Stimulated activated CD8-positive, alpha-beta memory T cell treated with anti-CD3 and anti-CD28 coated beads, Interleukin-12 subunit alpha, Interleukin-12 subunit beta, amount 100 ng/mL, for 24 hours (primary cell): ENCODE results near the gene SETD2.

Source experiments
- DNase-seq: peaks from one replicate; pipeline ENCODE4 v3.0.0-alpha.2; 2020; ENCODE audit errors: extremely low read depth

The SETD2 gene

DNA sequence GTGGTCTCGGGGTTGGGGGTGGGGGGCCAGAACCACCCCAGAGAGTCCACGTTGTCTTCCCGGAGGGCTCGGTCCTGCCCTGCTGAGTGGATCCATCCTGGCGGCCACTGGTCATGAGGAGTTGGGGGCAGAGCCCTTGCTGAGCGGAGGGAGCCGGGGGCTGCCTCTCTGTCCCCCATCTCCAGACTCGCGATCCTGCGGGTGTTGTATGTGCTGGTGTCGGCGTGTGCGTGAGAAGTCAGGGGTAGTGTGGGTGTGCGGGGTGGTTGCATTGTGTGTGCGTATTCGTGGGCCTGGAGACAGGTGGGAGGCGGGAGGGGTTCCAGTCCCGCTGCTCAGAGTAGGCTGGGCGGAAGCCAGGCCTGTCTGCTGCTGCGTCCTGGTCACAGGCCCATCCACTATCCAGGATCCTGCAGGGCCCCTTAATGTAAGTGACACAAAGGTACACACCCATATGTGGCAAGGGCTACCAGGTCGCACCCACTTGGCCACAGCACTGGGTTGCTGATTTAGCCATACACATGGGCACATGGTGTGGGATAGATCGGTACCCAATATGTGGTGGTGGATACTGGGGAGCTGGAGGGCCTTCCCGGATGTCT is 153.7 kb downstream of the SETD2 start:
- DNase-seq: no peak

DNA sequence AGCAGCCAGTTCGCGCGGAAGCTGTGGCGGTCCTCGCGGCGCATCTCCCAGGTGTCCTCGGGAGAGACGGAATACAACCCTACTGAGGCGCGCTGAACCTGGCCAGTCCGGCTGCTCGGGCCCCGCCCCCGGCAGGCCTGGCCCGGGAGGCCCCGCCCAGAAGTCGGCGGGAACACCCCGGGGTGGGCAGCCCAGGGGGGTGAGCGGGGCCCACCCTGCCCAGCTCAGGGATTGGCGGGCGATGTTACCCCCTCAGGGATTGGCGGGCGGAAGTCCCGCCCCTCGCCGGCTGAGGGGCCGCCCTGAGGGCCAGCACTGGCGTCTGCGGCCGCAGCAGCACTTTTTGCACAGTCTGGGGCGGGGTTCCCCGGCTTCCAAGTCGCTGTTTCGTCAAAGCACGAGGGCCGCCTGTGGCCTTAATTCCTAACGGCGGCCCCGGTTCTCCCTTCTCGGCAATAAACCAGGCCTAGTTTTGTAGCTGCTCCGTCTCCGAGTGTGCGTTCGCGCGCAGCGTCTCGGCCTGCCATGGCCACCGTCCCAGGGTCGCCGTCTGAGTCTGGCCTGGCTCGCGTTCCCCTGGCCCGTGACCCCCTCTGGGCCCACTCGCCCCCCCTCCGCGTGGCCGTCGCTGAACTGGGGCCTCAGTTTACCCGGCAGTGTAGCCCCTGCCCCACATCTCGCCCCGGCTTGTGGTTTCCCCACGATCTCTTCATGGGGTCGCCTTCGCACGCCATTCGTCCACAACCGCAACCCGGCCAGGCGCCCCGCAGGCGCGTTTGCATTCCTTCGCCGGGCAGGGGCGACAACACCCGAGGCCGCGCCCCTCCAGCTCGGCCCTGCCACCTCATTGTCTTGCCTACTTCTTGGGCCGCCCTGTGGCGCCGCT is 154.4 kb downstream of the SETD2 start:
- peak; percentile 43 for DNase-seq

DNA sequence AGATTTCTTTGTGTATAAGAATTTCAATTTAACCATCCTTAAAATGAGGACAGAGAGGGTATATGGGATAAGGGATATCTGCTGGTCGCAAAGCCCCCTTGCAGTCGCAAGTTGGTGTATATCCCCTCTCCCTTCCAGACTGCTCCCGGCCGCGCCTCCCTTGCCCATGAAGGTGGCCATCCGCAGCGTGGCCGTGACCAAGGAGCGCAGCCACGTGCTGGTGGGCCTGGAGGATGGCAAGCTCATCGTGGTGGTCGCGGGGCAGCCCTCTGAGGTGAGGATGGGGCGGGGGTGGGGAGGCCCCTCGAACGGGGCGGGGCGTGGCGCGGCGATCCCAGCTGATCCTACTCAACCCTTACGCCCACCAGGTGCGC is 155.1 kb downstream of the SETD2 start:
- DNase-seq: no peak

DNA sequence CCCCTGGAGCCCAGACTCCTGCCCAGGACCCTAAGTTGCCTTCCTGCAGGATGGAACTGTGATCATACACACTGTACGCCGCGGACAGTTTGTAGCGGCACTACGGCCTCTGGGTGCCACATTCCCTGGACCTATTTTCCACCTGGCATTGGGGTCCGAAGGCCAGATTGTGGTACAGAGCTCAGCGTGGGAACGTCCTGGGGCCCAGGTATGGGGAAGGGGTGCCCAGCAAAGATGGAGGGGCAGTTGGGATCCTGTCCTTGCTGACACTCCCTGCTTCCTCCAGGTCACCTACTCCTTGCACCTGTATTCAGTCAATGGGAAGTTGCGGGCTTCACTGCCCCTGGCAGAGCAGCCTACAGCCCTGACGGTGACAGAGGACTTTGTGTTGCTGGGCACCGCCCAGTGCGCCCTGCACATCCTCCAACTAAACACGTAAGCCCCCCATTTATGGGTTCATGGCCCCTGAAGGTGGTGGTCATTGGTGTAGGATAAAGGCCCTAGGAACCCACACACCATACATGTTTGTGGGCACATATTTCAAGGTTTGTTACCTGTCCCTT is 155.6 kb downstream of the SETD2 start:
- no peak for DNase-seq

DNA sequence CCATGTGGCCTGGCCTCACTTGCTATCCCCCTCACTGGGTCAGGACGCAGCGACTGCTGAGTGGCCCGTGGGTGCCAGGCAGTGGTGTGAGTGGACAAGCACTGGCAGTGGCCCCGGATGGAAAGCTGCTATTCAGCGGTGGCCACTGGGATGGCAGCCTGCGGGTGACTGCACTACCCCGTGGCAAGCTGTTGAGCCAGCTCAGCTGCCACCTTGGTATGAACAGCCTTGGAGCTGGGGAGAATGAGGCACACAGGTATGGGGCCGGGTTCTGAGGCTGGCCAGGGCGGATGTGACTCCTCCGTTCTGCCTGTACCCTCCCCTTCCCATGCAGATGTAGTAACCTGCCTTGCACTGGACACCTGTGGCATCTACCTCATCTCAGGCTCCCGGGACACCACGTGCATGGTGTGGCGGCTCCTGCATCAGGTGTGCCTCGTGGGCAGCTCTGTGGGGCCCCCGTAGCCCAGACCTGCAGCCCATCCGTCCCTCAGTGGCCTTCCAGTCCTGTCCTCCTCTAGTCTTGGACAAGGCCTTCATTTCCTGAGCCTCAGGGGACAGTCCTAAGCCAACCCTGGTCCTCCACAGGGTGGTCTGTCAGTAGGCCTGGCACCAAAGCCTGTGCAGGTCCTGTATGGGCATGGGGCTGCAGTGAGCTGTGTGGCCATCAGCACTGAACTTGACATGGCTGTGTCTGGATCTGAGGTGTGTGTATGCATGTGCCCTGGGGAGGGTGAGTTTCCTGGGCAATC is 156.3 kb downstream of the SETD2 start:
- DNase-seq: no peak

DNA sequence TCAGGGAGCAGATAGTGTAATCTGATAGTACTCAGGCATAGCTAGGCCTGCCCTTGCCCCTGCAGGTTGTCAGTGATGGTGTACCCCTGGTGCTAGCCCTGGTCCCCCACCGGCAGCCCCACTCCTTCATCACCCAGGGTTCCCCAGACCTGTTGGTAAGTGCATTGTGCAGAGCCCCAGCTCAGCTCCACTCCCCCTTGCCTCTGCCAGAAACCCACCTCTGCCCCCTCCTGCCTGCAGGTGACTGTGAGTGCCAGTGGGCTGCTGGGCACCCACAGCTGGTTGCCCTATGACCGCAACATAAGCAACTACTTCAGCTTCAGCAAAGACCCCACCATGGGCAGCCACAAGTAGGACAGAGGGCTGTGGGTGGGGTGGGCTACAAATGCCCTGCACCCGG is 156.9 kb downstream of the SETD2 start:
- no peak for DNase-seq

DNA sequence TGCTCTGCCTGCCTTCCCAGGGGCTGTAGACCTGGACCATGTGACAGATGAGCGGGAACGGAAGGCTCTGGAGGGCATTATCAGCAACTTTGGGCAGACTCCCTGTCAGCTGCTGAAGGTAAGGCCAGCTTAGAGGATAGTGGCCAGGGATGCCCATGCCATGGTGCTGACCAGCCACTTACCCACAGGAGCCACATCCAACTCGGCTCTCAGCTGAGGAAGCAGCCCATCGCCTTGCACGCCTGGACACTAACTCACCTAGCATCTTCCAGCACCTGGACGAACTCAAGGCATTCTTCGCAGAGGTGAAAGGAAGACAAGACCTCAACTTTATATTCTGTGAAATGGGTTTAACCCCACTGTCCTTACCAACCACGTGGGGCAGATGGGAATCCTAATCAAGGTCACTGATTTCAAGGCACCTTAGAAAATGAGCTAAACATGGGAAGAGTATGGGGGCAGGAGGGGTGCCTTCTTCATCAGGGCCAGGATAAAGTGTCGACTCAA is 157.7 kb downstream of the SETD2 start:
- no peak for DNase-seq

DNA sequence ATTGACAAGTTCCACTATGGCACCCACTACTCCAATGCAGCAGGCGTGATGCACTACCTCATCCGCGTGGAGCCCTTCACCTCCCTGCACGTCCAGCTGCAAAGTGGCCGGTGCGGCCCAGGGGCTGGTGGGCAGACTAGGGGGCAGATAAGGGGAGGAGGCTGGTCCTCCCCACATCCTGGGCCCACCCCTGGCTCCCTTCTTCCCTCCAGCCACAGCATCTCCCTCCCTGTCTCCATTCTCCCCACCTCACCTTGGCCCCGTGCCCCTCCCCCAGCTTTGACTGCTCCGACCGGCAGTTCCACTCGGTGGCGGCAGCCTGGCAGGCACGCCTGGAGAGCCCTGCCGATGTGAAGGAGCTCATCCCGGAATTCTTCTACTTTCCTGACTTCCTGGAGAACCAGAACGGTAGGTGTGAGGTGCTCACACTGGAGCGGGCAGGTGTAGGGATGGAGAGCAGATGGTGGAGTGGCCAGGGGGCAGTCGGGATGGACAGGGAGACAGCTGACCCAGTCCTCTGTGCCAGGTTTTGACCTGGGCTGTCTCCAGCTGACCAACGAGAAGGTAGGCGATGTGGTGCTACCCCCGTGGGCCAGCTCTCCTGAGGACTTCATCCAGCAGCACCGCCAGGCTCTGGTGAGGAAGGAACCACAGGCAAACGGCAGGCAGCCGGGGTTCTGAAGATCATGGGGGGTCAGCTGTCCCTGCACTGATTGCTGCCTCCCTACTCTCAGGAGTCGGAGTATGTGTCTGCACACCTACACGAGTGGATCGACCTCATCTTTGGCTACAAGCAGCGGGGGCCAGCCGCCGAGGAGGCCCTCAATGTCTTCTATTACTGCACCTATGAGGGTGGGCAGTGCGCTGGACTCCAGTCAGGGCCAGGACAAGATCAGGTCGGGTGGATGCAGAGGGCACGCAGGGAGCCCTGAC is 158.4 kb downstream of the SETD2 start:
- DNase-seq: no peak

DNA sequence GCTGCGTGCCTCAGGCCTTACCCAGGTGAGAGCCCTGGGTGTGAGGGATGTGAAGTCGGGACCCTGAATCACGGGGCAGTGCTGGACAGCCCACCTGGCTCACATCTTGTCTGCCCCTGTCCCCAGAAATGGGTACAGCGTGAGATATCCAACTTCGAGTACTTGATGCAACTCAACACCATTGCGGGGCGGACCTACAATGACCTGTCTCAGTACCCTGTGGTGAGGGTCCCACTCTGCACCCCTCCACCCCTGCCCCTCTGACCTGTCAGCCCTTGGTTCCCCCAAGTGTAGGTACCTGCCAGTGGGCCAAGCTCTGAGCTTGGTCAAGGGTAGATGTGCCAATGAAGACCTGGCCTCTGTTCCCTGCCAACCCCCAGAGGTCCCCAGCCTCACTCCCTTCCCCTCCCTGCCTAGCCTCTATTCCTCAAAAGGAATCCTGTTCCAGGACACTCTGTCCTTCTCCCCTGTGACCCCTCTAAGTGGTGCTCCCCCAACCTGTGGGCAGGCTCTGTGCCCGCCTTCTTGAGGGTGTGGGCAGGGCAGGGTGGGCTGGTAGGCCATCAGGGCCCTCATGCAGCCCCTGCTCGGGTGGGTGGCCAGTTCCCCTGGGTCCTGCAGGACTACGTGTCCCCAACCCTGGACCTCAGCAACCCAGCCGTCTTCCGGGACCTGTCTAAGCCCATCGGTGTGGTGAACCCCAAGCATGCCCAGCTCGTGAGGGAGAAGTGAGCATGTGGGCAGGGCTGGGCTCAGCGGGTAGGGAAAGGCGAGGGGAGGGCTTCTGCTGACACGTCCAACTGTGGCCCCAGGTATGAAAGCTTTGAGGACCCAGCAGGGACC is 159.3 kb downstream of the SETD2 start:
- DNase-seq: no peak

DNA sequence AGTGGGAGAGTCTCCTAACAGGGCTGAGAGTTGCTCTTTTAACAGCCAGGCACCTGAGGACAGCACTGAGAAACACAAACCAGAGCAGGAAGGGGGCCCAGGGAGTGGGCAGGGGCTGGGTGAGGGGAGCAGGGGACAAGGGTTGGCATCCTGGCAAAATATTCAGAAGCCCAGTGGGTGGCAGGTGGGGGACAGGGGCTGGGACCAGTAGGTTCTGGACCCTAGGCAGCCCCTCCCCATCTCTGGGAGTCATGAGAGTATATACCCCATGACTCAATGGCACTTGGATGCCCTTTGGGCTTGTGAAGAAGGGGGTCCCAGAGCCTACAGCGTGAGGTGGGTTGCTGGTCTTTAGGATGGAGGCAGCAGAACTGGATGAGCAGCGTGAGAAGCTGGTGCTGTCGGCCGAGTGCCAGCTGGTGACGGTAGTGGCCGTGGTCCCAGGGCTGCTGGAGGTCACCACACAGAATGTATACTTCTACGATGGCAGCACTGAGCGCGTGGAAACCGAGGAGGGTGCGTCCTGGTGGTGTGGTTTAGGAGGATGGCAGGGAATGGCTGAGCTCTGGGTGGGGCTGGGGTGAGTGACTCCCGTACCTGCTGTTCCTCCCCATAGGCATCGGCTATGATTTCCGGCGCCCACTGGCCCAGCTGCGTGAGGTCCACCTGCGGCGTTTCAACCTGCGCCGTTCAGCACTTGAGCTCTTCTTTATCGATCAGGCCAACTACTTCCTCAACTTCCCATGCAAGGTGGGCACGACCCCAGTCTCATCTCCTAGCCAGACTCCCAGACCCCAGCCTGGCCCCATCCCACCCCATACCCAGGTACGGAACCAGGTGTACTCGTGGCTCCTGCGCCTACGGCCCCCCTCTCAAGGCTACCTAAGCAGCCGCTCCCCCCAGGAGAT is 160.2 kb downstream of the SETD2 start:
- no peak for DNase-seq

DNA sequence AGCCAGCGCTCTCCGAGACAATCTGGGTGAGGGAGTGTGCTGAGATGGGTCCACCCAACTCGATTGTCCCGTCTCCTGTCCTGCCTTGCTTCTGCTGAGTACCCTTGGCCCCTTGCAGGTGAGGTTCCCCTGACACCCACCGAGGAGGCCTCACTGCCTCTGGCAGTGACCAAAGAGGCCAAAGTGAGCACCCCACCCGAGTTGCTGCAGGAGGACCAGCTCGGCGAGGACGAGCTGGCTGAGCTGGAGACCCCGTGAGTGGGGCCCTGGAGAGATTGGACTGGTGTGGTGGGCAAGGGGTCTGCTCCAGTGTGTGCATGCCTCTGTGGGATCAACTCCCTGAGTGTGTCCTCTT is 160.9 kb downstream of the SETD2 start:
- DNase-seq: no peak

DNA sequence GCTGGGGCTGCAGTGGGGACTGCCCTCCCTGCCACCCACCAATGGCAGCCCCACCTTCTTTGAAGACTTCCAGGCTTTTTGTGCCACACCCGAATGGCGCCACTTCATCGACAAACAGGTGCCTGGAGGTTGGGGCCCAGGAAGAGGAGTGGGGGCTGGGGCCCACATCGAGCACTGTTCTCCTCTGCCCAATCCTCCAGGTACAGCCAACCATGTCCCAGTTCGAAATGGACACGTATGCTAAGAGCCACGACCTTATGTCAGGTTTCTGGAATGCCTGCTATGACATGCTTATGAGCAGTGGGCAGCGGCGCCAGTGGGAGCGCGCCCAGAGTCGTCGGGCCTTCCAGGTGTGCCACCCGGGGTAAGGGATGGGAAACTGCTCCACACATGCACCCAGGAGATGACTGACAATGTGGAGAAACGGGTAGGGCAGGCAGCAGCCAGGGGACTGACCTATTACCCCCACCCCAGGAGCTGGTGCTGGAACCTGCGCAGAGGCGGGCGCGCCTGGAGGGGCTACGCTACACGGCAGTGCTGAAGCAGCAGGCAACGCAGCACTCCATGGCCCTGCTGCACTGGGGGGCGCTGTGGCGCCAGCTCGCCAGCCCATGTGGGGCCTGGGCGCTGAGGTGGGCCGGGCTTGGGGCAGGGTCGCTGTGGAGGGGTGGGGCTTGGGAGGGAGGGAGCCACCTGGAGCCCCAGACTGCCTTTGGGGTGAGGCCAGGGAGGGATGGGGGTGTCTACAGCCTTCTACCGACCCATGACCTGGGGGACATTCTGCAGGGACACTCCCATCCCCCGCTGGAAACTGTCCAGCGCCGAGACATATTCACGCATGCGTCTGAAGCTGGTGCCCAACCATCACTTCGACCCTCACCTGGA is 161.5 kb downstream of the SETD2 start:
- DNase-seq: no peak

DNA sequence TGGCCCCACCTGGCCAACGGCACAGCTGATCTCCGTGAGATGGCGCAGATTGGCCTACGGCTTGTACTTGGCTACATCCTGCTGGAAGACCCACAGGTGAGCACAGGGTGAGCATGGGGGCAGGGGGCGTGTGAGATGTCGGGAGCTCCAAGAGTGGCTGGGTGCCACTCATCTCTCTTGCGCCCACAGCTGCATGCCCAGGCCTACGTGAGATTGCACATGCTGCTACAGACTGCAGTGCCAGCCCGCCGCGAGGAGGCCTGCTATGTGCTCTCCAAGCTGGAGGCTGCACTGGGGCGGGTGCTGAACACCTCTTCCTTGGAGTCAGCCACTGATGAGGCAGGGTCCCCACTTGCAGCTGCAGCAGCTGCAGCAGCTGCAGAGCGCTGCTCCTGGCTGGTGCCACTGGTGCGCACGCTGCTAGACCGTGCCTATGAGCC is 162.2 kb downstream of the SETD2 start:
- DNase-seq: no peak

DNA sequence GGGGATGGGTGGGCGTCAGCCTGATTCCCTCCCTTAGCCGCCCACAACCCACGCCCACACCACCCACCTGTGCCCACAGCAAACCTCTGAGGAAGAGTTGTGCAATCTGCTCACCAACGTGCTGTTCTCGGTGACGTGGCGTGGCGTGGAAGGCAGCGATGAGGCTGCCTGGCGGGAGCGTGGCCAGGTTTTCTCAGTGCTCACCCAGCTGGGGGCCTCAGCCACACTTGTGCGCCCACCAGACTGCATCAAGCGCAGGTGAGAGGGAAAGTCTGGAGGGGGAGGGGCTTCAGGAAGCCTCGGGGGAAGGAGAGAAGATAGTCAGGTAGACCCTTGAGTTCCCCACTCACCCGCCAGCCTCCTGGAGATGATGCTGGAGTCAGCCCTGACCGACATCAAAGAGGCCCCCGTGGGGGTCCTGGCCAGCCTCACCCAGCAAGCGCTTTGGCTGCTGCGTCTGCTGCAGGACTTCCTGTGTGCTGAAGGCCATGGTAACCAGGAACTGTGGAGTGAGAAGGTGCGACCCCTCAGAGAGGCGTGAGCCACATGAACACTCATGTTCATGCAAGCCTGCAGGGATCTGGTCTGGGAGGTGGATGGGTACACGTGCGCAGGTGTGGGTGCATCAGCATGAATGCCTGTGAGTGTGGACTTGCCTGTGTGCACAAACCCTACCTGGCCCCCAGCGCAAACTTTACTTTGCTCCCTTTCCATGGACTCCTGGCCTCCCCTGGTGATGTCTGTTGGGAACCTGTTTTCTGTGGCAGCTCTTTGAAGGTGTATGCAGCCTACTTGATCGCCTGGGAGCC is 162.8 kb downstream of the SETD2 start:
- DNase-seq: no peak

DNA sequence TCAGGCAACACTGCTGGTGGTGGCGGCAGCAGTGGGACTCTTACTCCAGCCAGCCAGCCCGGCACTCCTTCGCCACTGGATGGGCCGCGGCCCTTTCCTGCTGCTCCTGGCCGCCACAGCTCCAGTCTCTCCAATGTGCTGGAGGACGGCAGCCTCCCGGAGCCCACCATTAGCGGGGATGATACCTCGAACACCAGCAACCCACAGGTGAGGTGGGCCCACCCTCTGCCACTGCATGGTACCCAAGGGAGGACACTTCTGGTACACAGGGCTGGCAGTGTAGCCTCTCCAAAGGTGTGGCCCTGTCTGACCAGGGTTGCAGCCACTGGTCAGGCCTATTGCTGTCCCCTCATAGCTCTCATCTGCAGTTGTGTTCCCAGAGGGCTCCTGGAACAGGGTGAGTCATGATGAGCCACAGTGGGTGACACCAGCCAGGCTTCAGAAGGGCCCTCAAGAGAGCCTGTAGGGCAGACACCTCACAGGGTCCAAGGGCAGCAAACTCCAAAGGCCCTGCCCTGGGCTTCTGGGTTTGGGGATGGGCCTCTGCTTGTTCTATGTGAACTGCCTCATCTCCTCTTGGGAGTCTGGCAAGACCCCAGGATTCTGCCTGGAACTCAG is 163.6 kb downstream of the SETD2 start:
- DNase-seq: no peak

DNA sequence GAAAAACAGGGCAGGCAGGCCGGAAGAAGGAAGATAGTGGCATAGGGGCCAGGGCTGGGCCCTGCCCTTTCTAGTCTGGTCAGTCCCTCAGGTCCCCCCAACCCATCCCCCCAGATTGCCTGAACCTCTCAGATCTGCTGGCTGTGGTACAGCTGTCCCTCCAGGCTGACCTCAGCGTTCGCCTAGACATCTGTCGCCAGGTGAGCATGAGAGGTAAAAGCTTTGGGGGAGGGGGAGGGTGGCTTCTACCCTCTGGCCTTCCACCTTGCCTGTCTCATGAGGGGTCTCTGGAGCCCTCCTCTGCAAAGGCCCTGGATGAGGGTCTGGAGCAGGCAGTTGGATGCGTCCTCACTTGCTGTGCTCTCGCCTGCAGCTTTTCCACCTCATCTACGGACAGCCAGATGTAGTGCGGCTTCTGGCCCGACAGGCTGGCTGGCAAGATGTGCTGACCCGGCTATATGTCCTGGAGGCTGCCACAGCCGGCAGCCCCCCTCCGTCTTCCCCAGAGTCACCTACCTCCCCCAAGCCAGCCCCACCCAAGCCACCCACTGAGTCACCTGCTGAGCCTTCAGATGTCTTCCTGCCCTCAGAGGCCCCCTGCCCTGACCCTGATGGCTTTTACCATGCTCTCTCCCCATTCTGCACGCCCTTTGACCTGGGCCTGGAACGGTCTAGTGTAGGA is 164.3 kb downstream of the SETD2 start:
- DNase-seq: no peak
